HG03354 (cell line): ENCODE measurements around the gene GDI1.

Source experiments
- ATAC-seq: cut with Tn5 transposase; IDR thresholded peaks from one replicate; pipeline ENCODE4 v1.9.1; 2021; ENCODE audit warnings: mild to moderate bottlenecking; ENCODE audit not compliant: unreplicated experiment, poor library complexity, severe bottlenecking

GDI1 gene

GRCh38 chrX:154472685-154473632 lies 36.0 kb downstream of the GDI1 start:
- no peak for ATAC-seq

GRCh38 chrX:154473683-154474082 lies 36.7 kb downstream of the GDI1 start:
- no peak for ATAC-seq

GRCh38 chrX:154476821-154477220 lies 39.9 kb downstream of the GDI1 start:
- no peak for ATAC-seq

- ATAC-seq = no peak
These were observed 41.0 kb downstream of the GDI1 start for GRCh38 chrX:154477891-154478477.

GRCh38 chrX:154478728-154479622 lies 42.0 kb downstream of the GDI1 start, which contains the start of gene LAGE3:
Gene LAGE3 (minus strand): TSS chrX:154479281. CDS start chrX:154478915, 366 bp downstream.
- ATAC-seq = peak; percentile 86

- ATAC-seq = no peak
These were observed 44.2 kb downstream of the GDI1 start for GRCh38 chrX:154481195-154481594.

GRCh38 chrX:154481911-154482601 lies 45.1 kb downstream of the GDI1 start:
- ATAC-seq = no peak

GRCh38 chrX:154482786-154483185 lies 45.8 kb downstream of the GDI1 start:
- no peak for ATAC-seq

- ATAC-seq = no peak
These were observed 46.4 kb downstream of the GDI1 start for GRCh38 chrX:154483325-154483724.

- ATAC-seq = no peak
These were observed 47.5 kb downstream of the GDI1 start for GRCh38 chrX:154484255-154485149.

GRCh38 chrX:154485150-154486051 lies 48.4 kb downstream of the GDI1 start:
- no peak for ATAC-seq

- ATAC-seq = no peak
These were observed 49.1 kb downstream of the GDI1 start for GRCh38 chrX:154486052-154486395.

GRCh38 chrX:154486396-154487207 lies 49.6 kb downstream of the GDI1 start, which contains the start of gene UBL4A:
Gene UBL4A (minus strand): TSS chrX:154486615. CDS start chrX:154486584, 31 bp downstream.
- peak; percentile 27 for ATAC-seq

GRCh38 chrX:154487518-154488290 lies 50.8 kb downstream of the GDI1 start:
- no peak for ATAC-seq

GRCh38 chrX:154488336-154489075 lies 51.6 kb downstream of the GDI1 start:
- no peak for ATAC-seq
